NK-92 treated with Interleukin-12 subunit alpha and Interleukin-12 subunit beta, amount 100 ng/mL, for 24 hours (cell line): ENCODE data around the gene SMC3.
"Not testable (repeated sequence)": the region's sequence is repeated elsewhere in the genome, so short reads cannot be mapped to it uniquely, and the experiment has no call there.

Experiments used
- DNase-seq: peaks from one replicate; lab custom pipeline; 2025; lab: John Stamatoyannopoulos, UW

Gene SMC3

GRCh38 chr10:110625951-110626855 lies 58.7 kb downstream of the SMC3 start:
- DNase-seq, result no peak

- no peak for DNase-seq
Measured at GRCh38 chr10:110628161-110628560, 60.7 kb downstream of the SMC3 start.

- no peak for DNase-seq
Measured at GRCh38 chr10:110629680-110630191, 62.2 kb downstream of the SMC3 start.

GRCh38 chr10:110631934-110632333 lies 64.4 kb downstream of the SMC3 start:
- no peak for DNase-seq

GRCh38 chr10:110632591-110633215 lies 65.2 kb downstream of the SMC3 start:
- no peak for DNase-seq

GRCh38 chr10:110634527-110635209 lies 67.2 kb downstream of the SMC3 start:
- DNase-seq, result no peak

GRCh38 chr10:110636572-110636931 lies 69.1 kb downstream of the SMC3 start:
- no peak for DNase-seq

GRCh38 chr10:110636932-110637557 lies 69.5 kb downstream of the SMC3 start:
- no peak for DNase-seq

- DNase-seq, result no peak
Measured at GRCh38 chr10:110637558-110638053, 70.1 kb downstream of the SMC3 start.

GRCh38 chr10:110638319-110638718 lies 70.8 kb downstream of the SMC3 start:
- DNase-seq, result no peak

- DNase-seq, result not testable (repeated sequence)
Measured at GRCh38 chr10:110639046-110639445, 71.6 kb downstream of the SMC3 start.

GRCh38 chr10:110639858-110640257 lies 72.4 kb downstream of the SMC3 start:
- not testable (repeated sequence) for DNase-seq

- DNase-seq, result peak; percentile 44
Measured at GRCh38 chr10:110641256-110641655, 73.8 kb downstream of the SMC3 start.

GRCh38 chr10:110642204-110643034 lies 74.9 kb downstream of the SMC3 start:
- no peak for DNase-seq

GRCh38 chr10:110643035-110643652 lies 75.6 kb downstream of the SMC3 start:
- no peak for DNase-seq

GRCh38 chr10:110643653-110644597 lies 76.4 kb downstream of the SMC3 start, which contains the start of gene RBM20:
Gene RBM20, plus strand, starts transcription at chr10:110644336. Its CDS starts 119 bp downstream, at chr10:110644455.
- DNase-seq, result no peak

GRCh38 chr10:110644598-110645462 lies 77.3 kb downstream of the SMC3 start:
- no peak for DNase-seq

- DNase-seq, result no peak
Measured at GRCh38 chr10:110646417-110647135, 79.1 kb downstream of the SMC3 start.
